NCI-H446 (cell line): ENCODE measurements around the gene SLC66A1.

Source experiments
- DNase-seq, 2 experiments: peaks; one replicate each; lab custom pipeline; 2025; lab: John Stamatoyannopoulos, UW

SLC66A1 gene

GRCh38 chr1:19305880-19306279, 6.2 kb upstream of the SLC66A1 start:
- no peak for DNase-seq

- DNase-seq: no peak
These were observed 5.2 kb upstream of the SLC66A1 start for GRCh38 chr1:19306941-19307340.

GRCh38 chr1:19307794-19308508, 4.2 kb upstream of the SLC66A1 start:
- no peak for DNase-seq

- DNase-seq: no peak
These were observed 3.6 kb upstream of the SLC66A1 start for GRCh38 chr1:19308509-19308907.

- DNase-seq: no peak
These were observed 2.9 kb upstream of the SLC66A1 start for GRCh38 chr1:19309123-19309813.

GRCh38 chr1:19310061-19310460, 2.1 kb upstream of the SLC66A1 start:
- DNase-seq: no peak

- DNase-seq: no peak
These were observed 1.2 kb upstream of the SLC66A1 start for GRCh38 chr1:19310720-19311502.

GRCh38 chr1:19311503-19311930, 609 bp upstream of the SLC66A1 start:
- no peak for DNase-seq

- DNase-seq: no peak
These were observed 883 bp downstream of the SLC66A1 start for GRCh38 chr1:19312782-19313635.

GRCh38 chr1:19313636-19313959, 1.5 kb downstream of the SLC66A1 start:
- no peak for DNase-seq

- no peak for DNase-seq
These were observed 2.1 kb downstream of the SLC66A1 start for GRCh38 chr1:19313961-19314882.

- no peak for DNase-seq
These were observed 3.5 kb downstream of the SLC66A1 start for GRCh38 chr1:19315378-19316198.

- no peak for DNase-seq
These were observed 5.2 kb downstream of the SLC66A1 start for GRCh38 chr1:19317126-19317910.

GRCh38 chr1:19319196-19319595, 7.1 kb downstream of the SLC66A1 start:
- DNase-seq: no peak

GRCh38 chr1:19321071-19321470, 8.9 kb downstream of the SLC66A1 start:
- DNase-seq: no peak

GRCh38 chr1:19322481-19322880, 10.4 kb downstream of the SLC66A1 start:
- DNase-seq: no peak

- DNase-seq: no peak
These were observed 12.0 kb downstream of the SLC66A1 start for GRCh38 chr1:19323987-19324664.

GRCh38 chr1:19324665-19324990, 12.5 kb downstream of the SLC66A1 start:
- DNase-seq: no peak
